ENCODE results near the gene RPL27. TPM values are rescaled to one million over a fixed set of nuclear protein-coding genes. Genes with fewer than 3 reads are reported as not detected.
A peak's percentile ranks its signal among the peaks of the same experiment; 100 is the strongest.

RPL27 gene
- total and polyA plus RNA-seq, 2 of the 13 experiments (the other 11 are each of a cell fraction or from before 2014, with no cell fraction given) = 1,585 to 5,840 TPM

DNA sequence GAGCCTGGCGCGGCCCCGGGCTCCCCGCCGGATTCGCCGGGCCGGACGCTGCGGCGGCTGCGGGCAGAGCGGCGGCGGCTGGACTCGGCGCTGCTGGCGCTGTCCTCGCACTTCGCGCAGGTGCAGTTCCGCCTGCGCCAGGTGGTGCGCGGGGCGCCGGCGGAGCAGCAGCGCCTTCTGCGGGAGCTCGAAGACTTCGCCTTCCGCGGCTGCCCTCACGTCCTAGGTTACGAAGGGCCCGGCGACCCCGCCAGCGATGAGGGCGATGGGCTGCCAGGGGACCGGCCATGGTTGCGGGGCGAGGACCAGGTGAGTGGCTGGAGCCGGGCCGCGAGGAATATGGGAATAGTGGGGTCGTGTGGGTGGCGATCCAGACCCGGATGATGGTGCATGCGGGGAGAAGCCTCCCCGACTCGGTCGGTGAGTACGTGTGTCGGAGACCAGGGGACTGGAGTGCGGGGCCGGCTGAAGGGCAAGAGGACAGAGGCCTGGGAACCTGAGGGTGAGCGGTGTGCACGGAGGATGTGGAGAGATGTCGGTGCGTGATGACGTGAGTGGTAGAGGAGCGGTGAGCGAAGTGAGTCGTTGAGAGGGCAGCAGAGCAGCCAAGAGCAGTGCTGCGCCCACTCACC lies 17.3 kb upstream of the RPL27 start (continued):
- TF ChIP-seq DNMT1 (CRISPR knock-in tag; IDR thresholded peaks at IDR 0.05) = peak; percentile 57; the same call in 1 of the 2 replicates
- TF ChIP-seq, protein P1, sequence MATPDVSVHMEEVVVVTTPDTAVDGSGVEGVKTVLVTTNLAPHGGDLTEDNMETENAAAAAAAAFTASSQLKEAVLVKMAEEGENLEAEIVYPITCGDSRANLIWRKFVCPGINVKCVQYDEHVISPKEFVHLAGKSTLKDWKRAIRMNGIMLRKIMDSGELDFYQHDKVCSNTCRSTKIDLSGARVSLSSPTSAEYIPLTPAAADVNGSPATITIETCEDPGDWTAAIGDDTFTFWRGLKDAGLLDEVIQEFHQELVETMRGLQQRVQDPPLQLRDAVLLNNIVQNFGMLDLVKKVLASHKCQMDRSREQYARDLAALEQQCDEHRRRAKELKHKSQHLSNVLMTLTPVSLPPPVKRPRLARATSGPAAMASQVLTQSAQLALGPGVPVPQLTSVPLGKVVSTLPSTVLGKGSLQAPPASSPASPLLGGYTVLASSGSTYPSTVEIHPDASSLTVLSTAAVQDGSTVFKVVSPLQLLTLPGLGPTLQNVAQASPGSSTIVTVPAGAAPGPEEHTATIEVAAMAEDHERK (CRISPR knock-in tag; IDR thresholded peaks at IDR 0.05; ENCODE audit: low read depth) = peak; percentile 27; the same call in 1 of the 2 replicates
- peak; percentile 19; the same call in 1 of the 2 replicates for TF ChIP-seq ELF4 (CRISPR knock-in tag; IDR thresholded peaks at IDR 0.05; ENCODE audit: borderline replicate concordance)
- TF ChIP-seq ZNF292 (CRISPR knock-in tag; IDR thresholded peaks at IDR 0.05; ENCODE audit: borderline replicate concordance, low read depth) = 0 out of 2 replicates have a peak, but pooled peaks have one; percentile 43
- peak; percentile 80; the same call in 1 of the 2 replicates for TF ChIP-seq EEA1 (CRISPR knock-in tag; IDR thresholded peaks at IDR 0.05; ENCODE audit: borderline replicate concordance)
- TF ChIP-seq, protein P2, sequence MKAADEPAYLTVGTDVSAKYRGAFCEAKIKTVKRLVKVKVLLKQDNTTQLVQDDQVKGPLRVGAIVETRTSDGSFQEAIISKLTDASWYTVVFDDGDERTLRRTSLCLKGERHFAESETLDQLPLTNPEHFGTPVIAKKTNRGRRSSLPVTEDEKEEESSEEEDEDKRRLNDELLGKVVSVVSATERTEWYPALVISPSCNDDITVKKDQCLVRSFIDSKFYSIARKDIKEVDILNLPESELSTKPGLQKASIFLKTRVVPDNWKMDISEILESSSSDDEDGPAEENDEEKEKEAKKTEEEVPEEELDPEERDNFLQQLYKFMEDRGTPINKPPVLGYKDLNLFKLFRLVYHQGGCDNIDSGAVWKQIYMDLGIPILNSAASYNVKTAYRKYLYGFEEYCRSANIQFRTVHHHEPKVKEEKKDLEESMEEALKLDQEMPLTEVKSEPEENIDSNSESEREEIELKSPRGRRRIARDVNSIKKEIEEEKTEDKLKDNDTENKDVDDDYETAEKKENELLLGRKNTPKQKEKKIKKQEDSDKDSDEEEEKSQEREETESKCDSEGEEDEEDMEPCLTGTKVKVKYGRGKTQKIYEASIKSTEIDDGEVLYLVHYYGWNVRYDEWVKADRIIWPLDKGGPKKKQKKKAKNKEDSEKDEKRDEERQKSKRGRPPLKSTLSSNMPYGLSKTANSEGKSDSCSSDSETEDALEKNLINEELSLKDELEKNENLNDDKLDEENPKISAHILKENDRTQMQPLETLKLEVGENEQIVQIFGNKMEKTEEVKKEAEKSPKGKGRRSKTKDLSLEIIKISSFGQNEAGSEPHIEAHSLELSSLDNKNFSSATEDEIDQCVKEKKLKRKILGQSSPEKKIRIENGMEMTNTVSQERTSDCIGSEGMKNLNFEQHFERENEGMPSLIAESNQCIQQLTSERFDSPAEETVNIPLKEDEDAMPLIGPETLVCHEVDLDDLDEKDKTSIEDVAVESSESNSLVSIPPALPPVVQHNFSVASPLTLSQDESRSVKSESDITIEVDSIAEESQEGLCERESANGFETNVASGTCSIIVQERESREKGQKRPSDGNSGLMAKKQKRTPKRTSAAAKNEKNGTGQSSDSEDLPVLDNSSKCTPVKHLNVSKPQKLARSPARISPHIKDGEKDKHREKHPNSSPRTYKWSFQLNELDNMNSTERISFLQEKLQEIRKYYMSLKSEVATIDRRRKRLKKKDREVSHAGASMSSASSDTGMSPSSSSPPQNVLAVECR (CRISPR knock-in tag; IDR thresholded peaks at IDR 0.05; ENCODE audit: borderline replicate concordance) = peak; percentile 85
- TF ChIP-seq ZNF614 (CRISPR knock-in tag; IDR thresholded peaks at IDR 0.05; ENCODE audit: borderline replicate concordance) = 0 out of 2 replicates have a peak, but pooled peaks have one; percentile 5
- TF ChIP-seq KLF16 (CRISPR knock-in tag; IDR thresholded peaks at IDR 0.05) = 0 out of 4 replicates have a peak, but pooled peaks of 1 of the 2 experiments have one; percentile 31
- peak; percentile 3; the same call in 1 of the 2 replicates for TF ChIP-seq RARA (CRISPR knock-in tag; IDR thresholded peaks at IDR 0.05)
- no peak for TF ChIP-seq DPF2 (CRISPR knock-in tag; IDR thresholded peaks at IDR 0.05; ENCODE audit: borderline replicate concordance, low read depth)
- peak; percentile 51; the same call in 1 of the 2 replicates for TF ChIP-seq SP2 (CRISPR knock-in tag; IDR thresholded peaks at IDR 0.05)
- TF ChIP-seq, protein P3, sequence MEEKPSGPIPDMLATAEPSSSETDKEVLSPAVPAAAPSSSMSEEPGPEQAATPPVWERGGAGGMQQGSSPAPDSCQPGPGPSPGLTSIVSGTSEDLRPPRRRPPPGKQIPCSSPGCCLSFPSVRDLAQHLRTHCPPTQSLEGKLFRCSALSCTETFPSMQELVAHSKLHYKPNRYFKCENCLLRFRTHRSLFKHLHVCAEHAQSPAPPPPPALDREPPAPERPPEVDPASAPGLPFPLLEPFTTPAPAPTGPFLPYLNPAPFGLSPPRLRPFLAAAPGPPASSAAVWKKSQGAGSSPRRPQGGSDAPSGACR (CRISPR knock-in tag; IDR thresholded peaks at IDR 0.05) = peak; percentile 32; the same call in 1 of the 2 replicates
- peak; percentile 49; the same call in 1 of the 2 replicates for TF ChIP-seq NR0B2 (CRISPR knock-in tag; IDR thresholded peaks at IDR 0.05)
- TF ChIP-seq ZNF607 (CRISPR knock-in tag; IDR thresholded peaks at IDR 0.05; ENCODE audit: borderline replicate concordance) = peak; percentile 86
- no peak for TF ChIP-seq CBFB (CRISPR knock-in tag; IDR thresholded peaks at IDR 0.05)
- TF ChIP-seq MIER3 (CRISPR knock-in tag; IDR thresholded peaks at IDR 0.05; ENCODE audit: borderline replicate concordance) = peak; percentile 28; the same call in 1 of the 2 replicates
- peak; percentile 94; the same call in 1 of the 2 replicates for TF ChIP-seq ZNF33B (CRISPR knock-in tag; IDR thresholded peaks at IDR 0.05)
- 0 out of 2 replicates have a peak, but pooled peaks have one; percentile 46 for TF ChIP-seq ZNF510 (CRISPR knock-in tag; IDR thresholded peaks at IDR 0.05; ENCODE audit: low read depth)
- TF ChIP-seq CREB3 (CRISPR knock-in tag; IDR thresholded peaks at IDR 0.05) = peak; percentile 69
- no peak for TF ChIP-seq HNRNPH1 (optimal IDR thresholded peaks at IDR 0.05; ENCODE audit: low read depth, low read length)
- no peak for TF ChIP-seq SP4 (CRISPR knock-in tag; IDR thresholded peaks at IDR 0.05)

All from HepG2 (cell line).